Adrenal gland (tissue), 5 donors: ENCODE results near the gene ATG9B.

ENCODE experiments used
- POLR2A ChIP-seq, 2 donors: fragments of 450-650 bp; IDR thresholded peaks; one replicate each; pipeline ENCODE4 v1.6.1; 2017; ENCODE audit warnings: antibody characterized with exemption in 2 of 2, mild to moderate bottlenecking in 2 of 2, moderate library complexity in 1 of 2
- TF ChIP-seq, protein P1 (sequence below), 6 experiments: fragments of 450-650 bp in 4 of 6; fragments of 200-600 bp in 2 of 6; sonication (generic) in 1 of 6; IDR thresholded peaks; 1 replicate in 5 of 6; 2 replicates in 1 of 6; pipeline versions ENCODE4 v1.5.1 to v1.8.0; 2016 to 2021; ENCODE audit warnings: antibody characterized with exemption in 6 of 6, mild to moderate bottlenecking in 2 of 6, moderate library complexity in 1 of 6
- donor health status: DM: no; HTN: no; CAD: no.

DNA sequence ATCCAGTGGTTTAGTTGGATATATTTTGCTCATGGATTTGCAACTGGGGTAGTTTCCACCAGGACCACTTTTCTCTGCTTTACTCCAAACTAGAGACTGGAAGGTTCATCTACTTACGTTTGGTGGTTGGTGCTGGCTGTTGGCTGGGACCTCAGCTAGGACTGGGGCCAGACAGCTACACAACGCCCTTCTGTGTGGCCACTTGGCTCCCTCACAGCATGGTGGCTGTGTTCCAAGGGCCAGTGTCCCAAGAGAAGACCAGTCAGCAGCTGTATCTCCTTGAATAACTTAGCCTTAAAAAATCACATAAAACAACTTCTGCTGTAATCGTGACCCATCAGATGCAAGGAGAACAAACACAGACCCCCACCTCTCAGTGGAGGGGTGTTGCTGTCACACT is 41.9 kb downstream of the ATG9B start:
- no peak for TF ChIP-seq POLR2A (IDR thresholded peaks at IDR 0.05)
- TF ChIP-seq, protein P1, sequence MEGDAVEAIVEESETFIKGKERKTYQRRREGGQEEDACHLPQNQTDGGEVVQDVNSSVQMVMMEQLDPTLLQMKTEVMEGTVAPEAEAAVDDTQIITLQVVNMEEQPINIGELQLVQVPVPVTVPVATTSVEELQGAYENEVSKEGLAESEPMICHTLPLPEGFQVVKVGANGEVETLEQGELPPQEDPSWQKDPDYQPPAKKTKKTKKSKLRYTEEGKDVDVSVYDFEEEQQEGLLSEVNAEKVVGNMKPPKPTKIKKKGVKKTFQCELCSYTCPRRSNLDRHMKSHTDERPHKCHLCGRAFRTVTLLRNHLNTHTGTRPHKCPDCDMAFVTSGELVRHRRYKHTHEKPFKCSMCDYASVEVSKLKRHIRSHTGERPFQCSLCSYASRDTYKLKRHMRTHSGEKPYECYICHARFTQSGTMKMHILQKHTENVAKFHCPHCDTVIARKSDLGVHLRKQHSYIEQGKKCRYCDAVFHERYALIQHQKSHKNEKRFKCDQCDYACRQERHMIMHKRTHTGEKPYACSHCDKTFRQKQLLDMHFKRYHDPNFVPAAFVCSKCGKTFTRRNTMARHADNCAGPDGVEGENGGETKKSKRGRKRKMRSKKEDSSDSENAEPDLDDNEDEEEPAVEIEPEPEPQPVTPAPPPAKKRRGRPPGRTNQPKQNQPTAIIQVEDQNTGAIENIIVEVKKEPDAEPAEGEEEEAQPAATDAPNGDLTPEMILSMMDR (IDR thresholded peaks at IDR 0.05): no peak
